ENCODE measurements around the gene SETD1B. TPM values are rescaled to one million over a fixed set of nuclear protein-coding genes. Genes with fewer than 3 reads are reported as not detected.

SETD1B gene
- total RNA-seq, 2 experiments from 2014 or later, result 13.3 TPM

Other genes with a start within 250 kb of the SETD1B start
- gene KDM2B, start 223.0 kb upstream of the SETD1B start, total RNA-seq, result 10 to 100 TPM; 61.0 to 61.7 TPM
- gene ORAI1, start 177.5 kb upstream of the SETD1B start, total RNA-seq, result 10 to 100 TPM; 37.0 to 38.1 TPM
- gene MORN3, start 134.4 kb upstream of the SETD1B start, total RNA-seq, result 1 to 10 TPM in 1 of 2 experiments, under 1 TPM in 1; 0.51 to 1.1 TPM
- 10 to 100 TPM; 11.7 to 12.7 TPM for gene TMEM120B, start 91.3 kb upstream of the SETD1B start, total RNA-seq
- 100 to 1,000 TPM; 108 to 116 TPM for gene RHOF, start 10.3 kb upstream of the SETD1B start, total RNA-seq
- not detected for gene HPD, start 54.9 kb downstream of the SETD1B start, total RNA-seq
- gene PSMD9, start 84.8 kb downstream of the SETD1B start, total RNA-seq, result 10 to 100 TPM; 48.6 to 50.7 TPM
- gene CFAP251, start 114.6 kb downstream of the SETD1B start, total RNA-seq, result 1 to 10 TPM; 2.0 to 2.9 TPM
- gene BCL7A, start 217.9 kb downstream of the SETD1B start, total RNA-seq, result 1 to 10 TPM; 6.7 to 7.3 TPM

All from activated CD8-positive, alpha-beta T cell treated with anti-CD3 and anti-CD28 coated beads for 36 hours (primary cell).